Suprapubic skin (tissue), 4 donors: ENCODE measurements around the gene DZIP1. TPM values are rescaled to one million over a fixed set of nuclear protein-coding genes. Genes with fewer than 3 reads are reported as not detected.
"Not testable (repeated sequence)": the region's sequence is repeated elsewhere in the genome, so short reads cannot be mapped to it uniquely, and the experiment has no call there.

Experiments used
- DNase-seq, 2 donors: peaks; one replicate each; pipeline ENCODE4 v3.0.0-alpha.2; 2019; ENCODE audit warnings: low spot score in 2 of 2
- H3K27ac ChIP-seq: fragments of 200-600 bp; sonication (generic); one replicate; pipeline ENCODE4 v1.5.1; 2019
- H3K27me3 ChIP-seq: fragments of 200-600 bp; sonication (generic); one replicate; pipeline ENCODE4 v1.5.1; 2019
- H3K36me3 ChIP-seq: fragments of 200-600 bp; sonication (generic); one replicate; pipeline ENCODE4 v1.5.1; 2019
- H3K4me1 ChIP-seq: fragments of 200-600 bp; sonication (generic); one replicate; pipeline ENCODE4 v1.5.1; 2019
- H3K4me3 ChIP-seq: fragments of 200-600 bp; sonication (generic); one replicate; pipeline ENCODE4 v1.5.1; 2019; ENCODE audit warnings: mild to moderate bottlenecking
- H3K9me3 ChIP-seq: fragments of 200-600 bp; sonication (generic); one replicate; pipeline ENCODE4 v1.5.1; 2019
- EP300 ChIP-seq: sonication (generic); formaldehyde crosslinking; IDR thresholded peaks from one replicate; pipeline ENCODE4 v1.6.1; 2017; ENCODE audit warnings: antibody characterized with exemption
- POLR2A ChIP-seq, 2 donors: fragments of 450-650 bp; IDR thresholded peaks; one replicate each; pipeline ENCODE4 v1.6.1; 2017; ENCODE audit warnings: antibody characterized with exemption in 2 of 2, mild to moderate bottlenecking in 2 of 2, moderate library complexity in 2 of 2
- POLR2AphosphoS5 ChIP-seq, 3 donors: sonication (generic); formaldehyde crosslinking; IDR thresholded peaks; one replicate each; pipeline ENCODE4 v1.6.1; 2017; ENCODE audit warnings: antibody characterized with exemption in 3 of 3
- WGBS: methylation state at CpG from one replicate; pipeline ENCODE4 v1.1.5; 2018; 5-methylcytosine and 5-hydroxymethylcytosine counted together
- total RNA-seq, 4 donors: library from RNA; depleted of rRNA; stranded (reverse); fragments of >200 nt; gene quantifications; one replicate each; pipeline ENCODE4 v1.1.0, GENCODE V29; 2016
- TF ChIP-seq, protein P1 (sequence below), 2 donors: fragments of 200-600 bp in 1 of 2; fragments of 450-650 bp in 1 of 2; sonication (generic) in 1 of 2; IDR thresholded peaks; one replicate each; pipeline ENCODE4 v1.5.1; 2016 to 2019; ENCODE audit warnings: antibody characterized with exemption in 2 of 2, mild to moderate bottlenecking in 1 of 2, moderate library complexity in 1 of 2

DZIP1 gene
- total RNA-seq, 4 donors from 2014 or later: 1.5 to 4.8 (median 3.4) TPM

DNA sequence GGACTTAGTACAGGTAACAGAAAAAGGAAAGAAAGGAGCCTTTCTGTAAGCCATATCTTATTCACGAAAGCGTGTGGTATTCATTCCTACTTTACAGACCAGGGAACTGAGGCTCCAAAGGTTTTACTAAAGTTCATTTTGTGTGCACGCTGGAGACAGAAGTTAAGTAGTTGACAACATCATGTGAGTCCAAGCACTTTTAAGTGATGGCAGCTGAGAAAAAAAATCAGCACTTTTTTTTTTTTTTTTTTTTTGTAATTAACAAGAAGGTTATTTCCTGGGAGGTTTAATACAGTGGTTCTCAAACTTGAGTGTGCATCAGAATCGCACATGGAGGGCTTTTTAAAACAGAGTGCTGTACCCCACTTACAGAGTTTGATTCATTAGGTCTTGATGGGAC, 34.5 kb upstream of the DZIP1 start:
- no peaks in the 10 kb centered on the region for H3K27me3 ChIP-seq
- no peak for TF ChIP-seq EP300
- DNase-seq: no peak
- H3K4me1 ChIP-seq: peaks cover 29% of the 10 kb centered on the region
- 67% methylated on average over 4 of the region's 4 CpGs for WGBS
- peak overlapping the region; percentile 72 for H3K4me3 ChIP-seq
- no peak overlapping the region for H3K27ac ChIP-seq
- no peaks in the 10 kb centered on the region for H3K9me3 ChIP-seq
- H3K36me3 ChIP-seq: peaks cover 3% of the 10 kb centered on the region

DNA sequence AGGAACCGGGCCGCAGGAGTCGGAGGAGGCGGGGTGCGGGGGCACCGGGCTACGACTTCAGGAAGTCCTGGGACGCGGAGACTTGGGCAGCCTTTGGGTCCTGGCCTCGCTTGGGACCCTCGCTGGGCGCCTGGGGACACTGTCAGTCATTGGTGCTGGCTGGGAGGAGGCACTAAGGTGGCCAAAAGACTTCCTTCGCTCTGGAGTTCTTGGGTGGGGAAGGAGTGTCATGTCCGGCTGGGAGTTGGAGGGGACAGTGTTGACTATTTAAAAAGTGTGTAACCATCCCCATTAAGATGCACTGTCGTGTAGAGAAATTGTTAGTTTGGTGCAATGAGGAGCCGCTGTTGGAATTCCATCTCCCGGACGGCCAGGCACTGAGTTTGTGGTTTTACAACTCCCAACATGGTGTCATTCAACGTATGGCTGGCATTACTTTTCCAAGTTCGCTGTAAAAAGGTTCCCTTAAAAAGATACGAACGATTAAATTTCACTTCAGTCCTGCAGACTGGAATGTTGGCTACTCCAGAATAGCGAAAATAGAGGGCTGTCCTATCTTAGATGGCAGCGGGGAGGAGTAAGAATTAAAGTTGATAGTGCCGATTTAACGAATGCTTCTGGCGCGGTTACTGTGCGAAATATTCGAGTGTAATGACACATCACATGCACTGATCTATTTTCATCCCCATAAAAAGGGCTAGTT, 33.2 kb upstream of the DZIP1 start:
- peaks cover 29% of the 10 kb centered on the region for H3K4me1 ChIP-seq
- TF ChIP-seq, protein P1, sequence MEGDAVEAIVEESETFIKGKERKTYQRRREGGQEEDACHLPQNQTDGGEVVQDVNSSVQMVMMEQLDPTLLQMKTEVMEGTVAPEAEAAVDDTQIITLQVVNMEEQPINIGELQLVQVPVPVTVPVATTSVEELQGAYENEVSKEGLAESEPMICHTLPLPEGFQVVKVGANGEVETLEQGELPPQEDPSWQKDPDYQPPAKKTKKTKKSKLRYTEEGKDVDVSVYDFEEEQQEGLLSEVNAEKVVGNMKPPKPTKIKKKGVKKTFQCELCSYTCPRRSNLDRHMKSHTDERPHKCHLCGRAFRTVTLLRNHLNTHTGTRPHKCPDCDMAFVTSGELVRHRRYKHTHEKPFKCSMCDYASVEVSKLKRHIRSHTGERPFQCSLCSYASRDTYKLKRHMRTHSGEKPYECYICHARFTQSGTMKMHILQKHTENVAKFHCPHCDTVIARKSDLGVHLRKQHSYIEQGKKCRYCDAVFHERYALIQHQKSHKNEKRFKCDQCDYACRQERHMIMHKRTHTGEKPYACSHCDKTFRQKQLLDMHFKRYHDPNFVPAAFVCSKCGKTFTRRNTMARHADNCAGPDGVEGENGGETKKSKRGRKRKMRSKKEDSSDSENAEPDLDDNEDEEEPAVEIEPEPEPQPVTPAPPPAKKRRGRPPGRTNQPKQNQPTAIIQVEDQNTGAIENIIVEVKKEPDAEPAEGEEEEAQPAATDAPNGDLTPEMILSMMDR (IDR thresholded peaks at IDR 0.05): no peak
- no peak for TF ChIP-seq POLR2A (IDR thresholded peaks at IDR 0.05)
- no peak for TF ChIP-seq POLR2AphosphoS5 (IDR thresholded peaks at IDR 0.05)
- TF ChIP-seq EP300: peak; percentile 13
- H3K27ac ChIP-seq: peak overlapping the region; percentile 91
- peak; percentile 84 to 90 for DNase-seq
- no peaks in the 10 kb centered on the region for H3K9me3 ChIP-seq
- peak overlapping the region; percentile 72 for H3K4me3 ChIP-seq
- no peaks in the 10 kb centered on the region for H3K27me3 ChIP-seq
- H3K36me3 ChIP-seq: peaks cover 3% of the 10 kb centered on the region
- under 1% methylated on average over 21 of the region's 30 CpGs for WGBS

DNA sequence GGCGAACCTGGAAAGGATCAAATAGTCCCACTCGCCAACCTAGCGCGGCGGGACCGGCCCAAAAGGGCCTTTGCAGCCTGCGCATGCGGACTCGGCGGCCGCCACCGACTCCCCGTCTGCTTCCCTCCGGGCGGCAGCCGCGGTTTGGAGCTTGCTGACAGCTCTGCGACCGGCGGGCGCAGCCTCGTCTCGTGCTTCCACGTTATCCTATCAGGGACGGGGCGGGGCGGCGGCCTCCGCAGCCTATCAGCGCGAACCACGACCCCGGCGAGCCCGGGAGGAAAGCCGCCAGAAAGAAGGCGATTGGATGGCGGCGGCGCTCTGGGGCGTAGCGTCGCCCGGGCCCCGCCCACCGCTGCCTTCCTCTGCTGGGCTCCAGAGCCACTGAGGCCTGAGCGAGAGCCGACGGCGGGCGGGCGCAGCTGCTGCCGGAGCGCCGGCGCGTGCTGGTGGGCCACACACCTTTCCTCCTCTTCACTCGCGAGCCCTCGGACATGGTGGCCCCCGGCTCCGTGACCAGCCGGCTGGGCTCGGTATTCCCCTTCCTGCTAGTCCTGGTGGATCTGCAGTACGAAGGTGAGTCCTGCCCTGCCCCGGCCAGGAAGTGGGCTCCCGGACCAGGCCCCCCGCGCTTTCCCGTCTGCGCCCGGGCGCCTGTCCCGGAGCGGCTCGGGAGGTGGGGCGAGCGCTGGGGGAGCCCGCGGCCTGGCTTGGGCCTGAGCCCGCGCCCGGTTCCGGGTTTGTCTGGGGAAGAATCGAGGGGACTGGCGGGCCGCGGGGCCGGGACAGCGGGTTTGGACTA, 32.5 kb upstream of the DZIP1 start, which contains the start of gene DNAJC3:
TSS of gene DNAJC3 (plus strand) at position 378 of the 802 bp plus-strand sequence. CDS start at position 495, 117 bp downstream.
- Histone ChIP-seq H3K27ac (peak within 1 kb of the TSS; percentile 91), H3K9me3 (no peaks in the 10 kb centered on the region), H3K4me1 (peaks cover 29% of the 10 kb centered on the region), H3K27me3 (no peaks in the 10 kb centered on the region), H3K4me3 (peak within 1 kb of the TSS; percentile 72), H3K36me3 (peaks cover 3% of the 10 kb centered on the region)
- TF ChIP-seq EP300 (no peak), POLR2AphosphoS5 (IDR thresholded peaks at IDR 0.05) (peak; percentile 62 to 86 (median 65)), POLR2A (IDR thresholded peaks at IDR 0.05) (peak; percentile 87 to 95)
- TF ChIP-seq, protein P1 (IDR thresholded peaks at IDR 0.05): no peak
- WGBS: no CpG with 5 or more reads among the region's 90 CpGs
- peak; percentile 99 to 100 for DNase-seq

DNA sequence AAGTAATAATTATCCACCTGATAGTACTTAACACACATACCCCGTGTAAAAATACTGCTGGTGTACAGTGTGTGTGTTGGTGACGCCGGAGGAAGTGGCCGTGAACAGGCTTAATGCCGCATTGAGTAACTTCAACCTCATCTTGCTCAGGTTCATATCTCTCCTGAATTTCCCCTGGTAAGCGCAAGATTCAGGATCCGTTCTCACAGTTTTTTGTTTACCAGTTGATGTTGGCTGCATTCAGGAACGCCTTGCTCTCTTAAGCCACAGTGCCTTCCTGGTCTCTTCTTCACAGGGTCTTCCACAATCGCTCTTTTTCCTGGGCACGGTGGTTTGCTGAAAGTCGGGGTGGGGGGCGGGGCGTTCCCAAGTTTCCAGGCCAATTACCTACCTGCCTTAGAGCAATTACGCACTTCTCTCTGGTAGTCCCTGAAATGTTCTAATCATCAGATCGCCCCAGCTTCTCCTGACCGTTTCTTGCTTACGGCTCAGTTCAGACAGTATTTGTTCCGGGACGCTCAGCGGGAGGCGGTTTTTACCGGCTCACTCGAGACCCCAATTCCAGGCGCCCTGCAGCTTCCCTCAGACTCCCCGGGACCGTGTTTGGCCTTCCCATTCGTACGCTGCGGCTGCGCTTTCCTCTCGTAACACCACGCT, 31.7 kb upstream of the DZIP1 start:
- no peaks in the 10 kb centered on the region for H3K27me3 ChIP-seq
- no peaks in the 10 kb centered on the region for H3K9me3 ChIP-seq
- under 1% methylated on average over 25 of the region's 32 CpGs for WGBS
- TF ChIP-seq, protein P1 (IDR thresholded peaks at IDR 0.05): no peak
- no peak for TF ChIP-seq POLR2A (IDR thresholded peaks at IDR 0.05)
- no peak for TF ChIP-seq POLR2AphosphoS5 (IDR thresholded peaks at IDR 0.05)
- no peak for TF ChIP-seq EP300
- peaks cover 29% of the 10 kb centered on the region for H3K4me1 ChIP-seq
- H3K27ac ChIP-seq: peak overlapping the region; percentile 91
- peak overlapping the region; percentile 72 for H3K4me3 ChIP-seq
- DNase-seq: no peak
- H3K36me3 ChIP-seq: no peaks in the 10 kb centered on the region

DNA sequence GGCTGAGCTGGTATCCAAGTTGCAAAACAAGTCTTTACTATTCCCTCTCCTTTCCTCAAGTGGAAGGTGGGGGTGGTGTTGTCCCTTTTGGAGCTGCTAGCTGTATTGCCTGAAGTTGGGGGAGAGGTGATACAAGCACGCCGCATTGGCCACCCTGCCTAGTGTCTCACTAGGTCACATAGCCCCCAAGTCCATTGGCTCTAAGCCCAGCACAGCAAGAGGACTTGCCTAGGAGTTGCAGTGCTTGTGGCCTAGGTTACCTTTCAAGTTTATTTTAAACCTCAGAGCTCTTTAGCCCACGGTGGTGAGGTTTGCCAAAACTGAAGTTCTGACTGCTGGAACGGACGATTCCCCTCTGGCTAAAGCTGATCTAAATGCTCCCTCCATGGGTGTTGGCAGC, 27.1 kb upstream of the DZIP1 start:
- Histone ChIP-seq H3K4me1 (peaks cover 7% of the 10 kb centered on the region), H3K4me3 (no peak overlapping the region), H3K9me3 (peaks cover 35% of the 10 kb centered on the region), H3K36me3 (no peaks in the 10 kb centered on the region), H3K27me3 (no peaks in the 10 kb centered on the region), H3K27ac (no peak overlapping the region)
- WGBS: 90% methylated on average over 5 of the region's 5 CpGs
- no peak for DNase-seq
- TF ChIP-seq POLR2A (IDR thresholded peaks at IDR 0.05): no peak
- no peak for TF ChIP-seq POLR2AphosphoS5 (IDR thresholded peaks at IDR 0.05)
- TF ChIP-seq, protein P1 (IDR thresholded peaks at IDR 0.05): no peak
- TF ChIP-seq EP300: no peak

DNA sequence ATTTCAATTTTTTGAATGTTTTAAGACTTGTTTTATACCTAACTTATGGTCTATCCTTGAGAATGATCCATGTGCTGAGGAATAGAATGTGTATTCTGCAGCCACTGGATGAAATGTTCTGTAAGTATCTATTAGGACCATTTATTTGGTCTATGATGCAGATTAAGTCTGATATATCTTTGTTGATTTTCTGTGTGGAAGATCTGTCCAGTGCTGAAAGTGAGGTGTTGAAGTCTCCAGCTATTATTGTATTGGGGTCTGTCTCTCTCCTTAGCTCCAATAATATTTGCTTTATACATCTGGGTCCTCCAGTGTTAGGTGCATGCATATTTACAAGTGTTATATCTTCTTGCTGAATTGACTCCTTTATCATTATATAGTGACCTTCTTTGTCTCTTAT, 22.7 kb upstream of the DZIP1 start:
- not testable (repeated sequence) for H3K27me3 ChIP-seq, H3K4me1 ChIP-seq, H3K4me3 ChIP-seq, H3K36me3 ChIP-seq, H3K27ac ChIP-seq, DNase-seq
- peaks cover 56% of the 10 kb centered on the region for H3K9me3 ChIP-seq
